ENCODE data around the gene GAPVD1. TPM values are rescaled to one million over a fixed set of nuclear protein-coding genes. Genes with fewer than 3 reads are reported as not detected.

Gene GAPVD1
- total and polyA plus RNA-seq, 2 of the 13 experiments (the other 11 are each of a cell fraction or from before 2014, with no cell fraction given), result 11.1 to 33.2 TPM

GRCh38 chr9:125240649-125240999 is 21.0 kb upstream of the GAPVD1 start (continued):
- TF ChIP-seq ZBTB26 (CRISPR knock-in tag; IDR thresholded peaks at IDR 0.05; ENCODE audit: borderline replicate concordance), result no peak
- no peak for TF ChIP-seq CBX5 (CRISPR knock-in tag; IDR thresholded peaks at IDR 0.05; ENCODE audit: borderline replicate concordance)
- TF ChIP-seq NCOA1 (CRISPR knock-in tag; IDR thresholded peaks at IDR 0.05), result peak; percentile 12; the same call in 1 of the 2 replicates
- no peak for TF ChIP-seq CREB1 (IDR thresholded peaks at IDR 0.05)
- TF ChIP-seq CREB1 (CRISPR knock-in tag; IDR thresholded peaks at IDR 0.05), result 0 out of 2 replicates have a peak, but pooled peaks have one; percentile 5
- TF ChIP-seq ZNF879 (CRISPR knock-in tag; IDR thresholded peaks at IDR 0.05), result peak; percentile 65; the same call in 1 of the 2 replicates
- TF ChIP-seq KDM5B (CRISPR knock-in tag; IDR thresholded peaks at IDR 0.05; ENCODE audit: borderline replicate concordance), result peak; percentile 47; the same call in 1 of the 2 replicates
- no peak for TF ChIP-seq ZBTB20 (CRISPR knock-in tag; IDR thresholded peaks at IDR 0.05; ENCODE audit: borderline replicate concordance, low read depth)
- TF ChIP-seq SNAPC4 (CRISPR knock-in tag; IDR thresholded peaks at IDR 0.05), result 0 out of 2 replicates have a peak, but pooled peaks have one; percentile 18
- TF ChIP-seq SMAD3 (CRISPR knock-in tag; IDR thresholded peaks at IDR 0.05), result no peak
- TF ChIP-seq ZNF230 (CRISPR knock-in tag; IDR thresholded peaks at IDR 0.05), result 0 out of 2 replicates have a peak, but pooled peaks have one; percentile 41
- TF ChIP-seq ZMYM4 (CRISPR knock-in tag; IDR thresholded peaks at IDR 0.05), result no peak
- TF ChIP-seq FOXO4 (CRISPR knock-in tag; conservative IDR thresholded peaks at IDR 0.05), result peak; percentile 91; the same call in 1 of the 2 replicates
- TF ChIP-seq ZHX2 (IDR thresholded peaks at IDR 0.05; ENCODE audit: low read depth), result no peak
- no peak for TF ChIP-seq ZHX2 (CRISPR knock-in tag; IDR thresholded peaks at IDR 0.05; ENCODE audit: borderline replicate concordance)
- TF ChIP-seq ZNF251 (CRISPR knock-in tag; IDR thresholded peaks at IDR 0.05), result 0 out of 2 replicates have a peak, but pooled peaks have one; percentile 6
